ENCODE data around the gene HOXC10. TPM values are rescaled to one million over a fixed set of nuclear protein-coding genes. Genes with fewer than 3 reads are reported as not detected.
A peak's percentile ranks its signal among the peaks of the same experiment; 100 is the strongest.

The HOXC10 gene
- polyA plus RNA-seq, 1 donor (not counting 4 experiments of a cell fraction or from before 2014, with no cell fraction given): 14.1 TPM

- DNase-seq (ENCODE audit: low read depth, low spot score) (no peak), FAIRE-seq (no peak)
- Histone ChIP-seq H3K4me2 (ENCODE audit: control insufficient read depth, extremely low read depth, insufficient read depth, low read depth, low read length) (no peak overlapping the region), H3K27me3 (ENCODE audit: control insufficient read depth, extremely low read depth, insufficient read depth, low read length) (peaks cover 3% of the 10 kb centered on the region), H3K9ac (ENCODE audit: control insufficient read depth, extremely low read depth, insufficient read depth, low read length) (no peak overlapping the region), H3K36me3 (ENCODE audit: control insufficient read depth in 2 of 2, extremely low read depth in 1 of 2, insufficient read depth in 2 of 2, low read length in 2 of 2) (no peaks in the 10 kb centered on the region), H4K20me1 (ENCODE audit: control insufficient read depth, extremely low read depth, insufficient read depth, low read length) (no peaks in the 10 kb centered on the region), H3K4me3 (ENCODE audit: control insufficient read depth in 2 of 3, extremely low read depth in 1 of 3, insufficient read depth in 2 of 3, low read depth in 1 of 3, low read length in 3 of 3) (no peak overlapping the region), H3K9me1 (ENCODE audit: control insufficient read depth, extremely low read depth, insufficient read depth, low read length) (no peaks in the 10 kb centered on the region), H3K79me2 (ENCODE audit: control insufficient read depth, insufficient read depth, low read length) (no peaks in the 10 kb centered on the region), H3K27ac (ENCODE audit: control insufficient read depth, insufficient read depth, low read length) (no peak overlapping the region), H3K9me3 (ENCODE audit: control insufficient read depth, low read depth, low read length) (no peaks in the 10 kb centered on the region), H2AFZ (ENCODE audit: control insufficient read depth, low read length) (no peak overlapping the region), H3K4me1 (ENCODE audit: control insufficient read depth, extremely low read depth, insufficient read depth, low read length) (peaks cover 39% of the 10 kb centered on the region)
- dilution Hi-C loops (cut with MboI; ENCODE audit: extremely low pct_ligation_motif_present, low sequenced_read_pairs): no loop called here
- TF ChIP-seq EZH2 (IDR thresholded peaks at IDR 0.05; ENCODE audit: low read length) (no peak), CTCF (optimal IDR thresholded peaks at IDR 0.05 in 1 of 3, IDR thresholded peaks at IDR 0.05 in 1 of 3, conservative IDR thresholded peaks at IDR 0.05 in 1 of 3; ENCODE audit: extremely low read depth in 1 of 3, insufficient read depth in 2 of 3, low read length in 3 of 3) (no peak)
These were observed 50.8 kb downstream of the HOXC10 start for GRCh38 chr12:54035568-54036264.

- no peak overlapping the region for H3K9ac ChIP-seq (ENCODE audit: control insufficient read depth, extremely low read depth, insufficient read depth, low read length)
- peak; percentile 91 for FAIRE-seq
- peaks cover 39% of the 10 kb centered on the region for H3K4me1 ChIP-seq (ENCODE audit: control insufficient read depth, extremely low read depth, insufficient read depth, low read length)
These were observed 51.8 kb downstream of the HOXC10 start for GRCh38 chr12:54036620-54037359.

More at GRCh38 chr12:54036620-54037359, 51.8 kb downstream of the HOXC10 start:
- Histone ChIP-seq H3K27me3 (ENCODE audit: control insufficient read depth, extremely low read depth, insufficient read depth, low read length) (peaks cover 3% of the 10 kb centered on the region), H3K9me3 (ENCODE audit: control insufficient read depth, low read depth, low read length) (no peaks in the 10 kb centered on the region), H3K4me3 (ENCODE audit: control insufficient read depth in 2 of 3, extremely low read depth in 1 of 3, insufficient read depth in 2 of 3, low read depth in 1 of 3, low read length in 3 of 3) (no peak overlapping the region), H3K4me2 (ENCODE audit: control insufficient read depth, extremely low read depth, insufficient read depth, low read depth, low read length) (peak overlapping the region; percentile 44), H4K20me1 (ENCODE audit: control insufficient read depth, extremely low read depth, insufficient read depth, low read length) (no peaks in the 10 kb centered on the region), H3K27ac (ENCODE audit: control insufficient read depth, insufficient read depth, low read length) (no peak overlapping the region), H3K36me3 (ENCODE audit: control insufficient read depth in 2 of 2, extremely low read depth in 1 of 2, insufficient read depth in 2 of 2, low read length in 2 of 2) (no peaks in the 10 kb centered on the region), H3K9me1 (ENCODE audit: control insufficient read depth, extremely low read depth, insufficient read depth, low read length) (no peaks in the 10 kb centered on the region), H2AFZ (ENCODE audit: control insufficient read depth, low read length) (no peak overlapping the region), H3K79me2 (ENCODE audit: control insufficient read depth, insufficient read depth, low read length) (no peaks in the 10 kb centered on the region)
- TF ChIP-seq EZH2 (IDR thresholded peaks at IDR 0.05; ENCODE audit: low read length) (no peak), CTCF (optimal IDR thresholded peaks at IDR 0.05 in 1 of 3, IDR thresholded peaks at IDR 0.05 in 1 of 3, conservative IDR thresholded peaks at IDR 0.05 in 1 of 3; ENCODE audit: extremely low read depth in 1 of 3, insufficient read depth in 2 of 3, low read length in 3 of 3) (peak; percentile 70 to 79 (median 75))
- dilution Hi-C loops (cut with MboI; ENCODE audit: extremely low pct_ligation_motif_present, low sequenced_read_pairs): no loop called here
- DNase-seq (ENCODE audit: low read depth, low spot score): no peak

All from keratinocyte (primary cell).